ENCODE data around the gene PODXL.

The PODXL gene

DNA sequence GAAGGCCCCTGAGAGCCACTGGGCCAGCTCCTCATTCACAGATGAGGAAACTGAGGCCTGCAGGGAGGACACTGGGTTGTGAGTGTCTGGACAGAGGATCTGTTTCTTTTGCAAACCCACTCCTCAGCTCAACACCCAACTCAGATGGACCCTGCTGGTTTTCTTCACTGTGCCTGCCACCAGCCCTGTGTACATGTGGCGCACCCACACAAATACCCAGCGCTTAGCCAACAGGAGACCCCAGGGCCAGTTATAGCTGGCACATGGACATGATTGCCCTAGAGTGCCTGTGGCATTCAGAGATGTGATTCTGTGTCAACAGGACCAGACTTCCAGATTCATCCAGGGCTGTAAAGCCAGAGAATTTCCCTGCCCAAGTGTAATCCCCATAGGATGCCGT lies 12.4 kb downstream of the PODXL start:
- TF ChIP-seq SPI1 (IDR thresholded peaks at IDR 0.05; ENCODE audit: low read depth, low read length) (no peak), TAF1 (IDR thresholded peaks at IDR 0.05; ENCODE audit: low read depth, low read length) (no peak), POLR2AphosphoS5 (IDR thresholded peaks at IDR 0.05; ENCODE audit: low read depth, low read length) (no peak)
- no peak for DNase-seq (ENCODE audit: insufficient read length, low spot score)
- no peak for FAIRE-seq

- no peak for DNase-seq (ENCODE audit: insufficient read length, low spot score)
- FAIRE-seq = no peak
- no peak for TF ChIP-seq SPI1 (IDR thresholded peaks at IDR 0.05; ENCODE audit: low read depth, low read length)
- no peak for TF ChIP-seq POLR2A (IDR thresholded peaks at IDR 0.05; ENCODE audit: low read depth, low read length)
- TF ChIP-seq PAX5 (IDR thresholded peaks at IDR 0.05; ENCODE audit: insufficient read depth, low read length, severe bottlenecking) = no peak
- TF ChIP-seq TAF1 (IDR thresholded peaks at IDR 0.05; ENCODE audit: low read depth, low read length) = no peak
- TF ChIP-seq POLR2AphosphoS5 (IDR thresholded peaks at IDR 0.05; ENCODE audit: low read depth, low read length) = no peak
- TF ChIP-seq POU2F2 (IDR thresholded peaks at IDR 0.05; ENCODE audit: low read depth, low read length) = no peak
Measured at GRCh38 chr7:131543298-131543697, 13.1 kb downstream of the PODXL start.

DNA sequence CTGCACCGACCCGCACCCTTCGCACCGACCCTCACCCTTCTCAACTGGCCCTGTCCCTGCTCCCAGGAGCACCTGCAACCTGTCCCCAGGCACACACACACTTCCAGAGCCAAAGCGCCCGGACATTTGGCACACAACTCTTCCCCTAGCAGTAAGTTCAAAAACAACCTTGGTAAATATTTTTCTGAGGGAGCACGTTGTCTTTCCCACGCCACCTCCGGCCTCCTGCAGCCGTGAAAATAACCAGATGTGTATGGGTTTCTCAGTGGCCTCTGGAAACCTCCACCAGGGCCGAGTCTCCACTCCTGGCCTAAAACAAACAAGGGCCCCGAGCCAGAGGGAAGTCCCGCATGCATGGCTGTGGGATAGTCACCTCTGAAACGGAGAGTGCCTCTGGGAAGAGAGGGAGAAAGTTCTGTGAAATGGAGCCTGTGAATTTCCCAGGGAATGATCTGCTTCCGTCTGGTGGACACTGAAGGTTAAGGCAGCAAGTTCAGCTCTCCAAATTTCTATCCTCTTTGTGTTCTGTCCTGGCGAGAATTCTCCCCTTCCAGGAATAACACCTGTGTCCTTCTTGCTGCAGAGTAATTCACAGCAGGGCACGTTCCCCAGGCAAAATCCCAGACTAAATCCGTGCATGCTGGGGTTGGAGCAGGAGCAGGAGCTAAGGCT lies 15.8 kb downstream of the PODXL start:
- FAIRE-seq (no peak), DNase-seq (ENCODE audit: insufficient read length, low spot score) (no peak)
- TF ChIP-seq POU2F2 (IDR thresholded peaks at IDR 0.05; ENCODE audit: low read depth, low read length) (no peak), TAF1 (IDR thresholded peaks at IDR 0.05; ENCODE audit: low read depth, low read length) (no peak), POLR2AphosphoS5 (IDR thresholded peaks at IDR 0.05; ENCODE audit: low read depth, low read length) (no peak), POLR2A (IDR thresholded peaks at IDR 0.05; ENCODE audit: low read depth, low read length) (no peak), PAX5 (IDR thresholded peaks at IDR 0.05; ENCODE audit: insufficient read depth, low read length, severe bottlenecking) (no peak), SPI1 (IDR thresholded peaks at IDR 0.05; ENCODE audit: low read depth, low read length) (no peak)

DNA sequence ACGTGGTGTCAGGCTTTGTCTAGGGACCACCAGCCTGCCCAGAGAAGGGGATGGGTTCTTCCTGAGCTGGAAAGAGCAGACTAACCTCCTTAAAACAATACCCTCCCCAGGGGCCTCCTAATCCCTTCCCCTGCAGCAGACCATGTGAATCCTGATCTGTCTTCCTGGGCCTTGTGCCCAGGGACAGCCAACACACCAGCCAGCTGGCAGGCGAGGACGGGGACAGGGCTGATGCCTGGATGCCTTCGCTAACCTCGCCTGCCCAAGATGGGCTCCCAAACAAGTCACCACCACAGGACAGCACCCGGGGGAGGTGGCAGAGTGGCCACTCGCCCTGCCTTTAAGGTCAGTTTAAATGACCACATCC lies 17.6 kb downstream of the PODXL start:
- DNase-seq (ENCODE audit: insufficient read length, low spot score) (no peak), FAIRE-seq (no peak)
- TF ChIP-seq POLR2A (IDR thresholded peaks at IDR 0.05; ENCODE audit: low read depth, low read length) (no peak), POU2F2 (IDR thresholded peaks at IDR 0.05; ENCODE audit: low read depth, low read length) (no peak), POLR2AphosphoS5 (IDR thresholded peaks at IDR 0.05; ENCODE audit: low read depth, low read length) (no peak), PAX5 (IDR thresholded peaks at IDR 0.05; ENCODE audit: insufficient read depth, low read length, severe bottlenecking) (no peak), TAF1 (IDR thresholded peaks at IDR 0.05; ENCODE audit: low read depth, low read length) (no peak), SPI1 (IDR thresholded peaks at IDR 0.05; ENCODE audit: low read depth, low read length) (no peak)

DNA sequence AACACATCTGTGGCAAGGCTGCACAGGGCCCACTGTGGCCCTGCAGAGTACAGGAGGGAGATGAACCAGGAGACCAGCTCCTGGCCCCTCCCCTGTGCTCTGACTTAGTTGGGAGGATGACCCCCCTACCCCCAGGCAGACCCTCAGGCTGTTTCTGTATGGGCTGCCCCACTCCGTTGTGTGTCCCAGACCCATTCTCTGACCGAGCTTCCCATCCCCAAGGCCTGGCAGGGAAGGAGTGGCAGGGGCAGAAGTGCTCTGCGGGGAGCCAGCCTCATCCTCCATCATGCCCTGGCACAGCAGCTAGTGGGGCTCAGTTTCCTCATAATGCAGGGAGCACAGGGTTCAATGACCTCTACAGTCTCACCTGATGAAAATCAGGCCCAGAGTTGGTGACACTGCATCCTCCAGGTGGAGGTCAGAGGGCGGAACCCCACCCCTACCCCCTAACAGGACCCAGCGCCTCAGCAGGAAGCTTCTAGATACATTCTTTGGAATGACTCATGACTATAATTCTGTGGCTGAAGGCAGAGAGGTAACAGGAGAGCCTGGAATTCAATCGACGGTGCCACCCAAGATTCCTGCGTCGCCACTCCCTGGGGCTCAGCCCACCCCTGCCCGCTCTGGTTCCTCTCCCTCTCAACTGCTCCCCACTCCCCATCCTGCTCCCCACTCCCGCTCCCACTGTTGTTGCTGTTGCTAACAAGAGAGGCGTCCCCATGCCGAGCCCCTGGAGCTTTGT lies 18.2 kb downstream of the PODXL start:
- TF ChIP-seq POU2F2 (IDR thresholded peaks at IDR 0.05; ENCODE audit: low read depth, low read length) (no peak), SPI1 (IDR thresholded peaks at IDR 0.05; ENCODE audit: low read depth, low read length) (no peak)
- FAIRE-seq (no peak), DNase-seq (ENCODE audit: insufficient read length, low spot score) (no peak)

DNA sequence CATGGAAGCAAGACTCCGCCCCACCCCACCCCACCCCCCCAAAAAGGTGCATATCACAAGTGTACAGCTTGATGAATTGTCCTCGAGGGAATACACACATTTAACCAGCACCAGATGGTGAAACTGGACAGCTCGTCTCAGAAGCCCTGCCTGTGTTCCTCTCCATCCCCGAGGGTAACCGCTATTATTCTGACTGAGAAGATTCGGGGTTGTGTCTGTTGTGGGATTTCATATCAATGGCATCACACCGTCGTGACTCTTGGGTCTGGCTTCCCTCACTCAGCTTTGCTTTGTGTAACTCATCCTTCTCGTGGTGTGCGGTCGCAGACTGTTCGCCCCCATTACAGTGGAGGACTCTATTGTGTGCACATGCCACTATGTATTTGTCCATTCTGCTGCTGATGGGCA lies 18.9 kb downstream of the PODXL start:
- no peak for DNase-seq (ENCODE audit: insufficient read length, low spot score)
- no peak for FAIRE-seq
- TF ChIP-seq POLR2AphosphoS5 (IDR thresholded peaks at IDR 0.05; ENCODE audit: low read depth, low read length) (no peak), POLR2A (IDR thresholded peaks at IDR 0.05; ENCODE audit: low read depth, low read length) (no peak), SPI1 (IDR thresholded peaks at IDR 0.05; ENCODE audit: low read depth, low read length) (no peak)

GRCh38 chr7:131536361-131536849 lies 20.0 kb downstream of the PODXL start:
- no peak for FAIRE-seq
- no peak for DNase-seq (ENCODE audit: insufficient read length, low spot score)
- TF ChIP-seq POU2F2 (IDR thresholded peaks at IDR 0.05; ENCODE audit: low read depth, low read length) (no peak), PAX5 (IDR thresholded peaks at IDR 0.05; ENCODE audit: insufficient read depth, low read length, severe bottlenecking) (no peak), SPI1 (IDR thresholded peaks at IDR 0.05; ENCODE audit: low read depth, low read length) (no peak), TAF1 (IDR thresholded peaks at IDR 0.05; ENCODE audit: low read depth, low read length) (no peak), POLR2A (IDR thresholded peaks at IDR 0.05; ENCODE audit: low read depth, low read length) (no peak), POLR2AphosphoS5 (IDR thresholded peaks at IDR 0.05; ENCODE audit: low read depth, low read length) (no peak)

DNA sequence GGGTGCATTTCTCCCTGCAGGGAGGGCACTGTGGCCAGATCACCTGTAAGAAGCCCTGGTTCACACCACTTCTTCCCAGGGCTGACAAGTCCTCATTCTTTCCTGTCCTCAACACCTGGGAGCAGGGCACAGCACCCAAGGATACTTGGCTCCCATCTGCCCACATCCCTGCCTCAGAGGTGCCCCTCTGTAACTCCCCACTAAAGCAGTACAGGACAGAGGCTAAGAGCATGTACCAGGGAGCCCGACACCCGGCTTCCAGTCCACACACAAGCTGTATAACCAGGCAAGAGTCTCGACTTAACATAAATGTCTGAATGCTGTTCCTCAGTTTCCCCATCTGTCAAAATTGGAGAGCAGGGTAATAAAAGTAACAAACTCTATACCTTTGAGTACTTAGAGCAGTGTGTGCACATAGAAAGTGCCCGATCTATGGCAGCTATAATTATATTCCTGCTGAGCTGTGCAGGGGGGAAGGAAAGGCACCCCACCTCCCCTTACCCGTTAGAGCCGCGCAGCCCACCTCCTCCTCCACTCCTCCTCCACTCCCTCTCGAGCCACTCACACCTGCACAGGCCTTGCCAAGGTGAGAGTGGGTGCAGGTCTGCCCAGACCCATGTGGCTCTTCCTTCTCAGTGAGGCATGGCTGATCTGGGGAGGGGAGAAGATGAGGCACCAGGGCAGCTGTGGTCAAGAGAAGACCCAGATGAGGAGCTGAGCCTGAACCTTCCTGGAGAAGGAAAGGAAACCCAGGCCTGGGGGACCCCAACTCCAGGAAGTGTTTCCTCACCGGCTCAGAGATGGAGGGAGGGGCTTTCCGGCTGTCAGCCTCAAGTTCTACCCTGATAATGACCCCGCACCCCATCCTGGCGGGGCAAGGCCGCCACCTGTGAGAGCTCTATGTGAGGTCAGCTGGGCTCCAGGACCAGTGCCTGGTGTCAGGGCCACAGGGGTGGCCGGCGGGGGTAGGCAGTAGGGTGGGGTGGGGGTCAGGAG lies 22.6 kb downstream of the PODXL start:
- TF ChIP-seq SPI1 (IDR thresholded peaks at IDR 0.05; ENCODE audit: low read depth, low read length) (no peak), POU2F2 (IDR thresholded peaks at IDR 0.05; ENCODE audit: low read depth, low read length) (no peak), POLR2AphosphoS5 (IDR thresholded peaks at IDR 0.05; ENCODE audit: low read depth, low read length) (no peak), PAX5 (IDR thresholded peaks at IDR 0.05; ENCODE audit: insufficient read depth, low read length, severe bottlenecking) (no peak), TAF1 (IDR thresholded peaks at IDR 0.05; ENCODE audit: low read depth, low read length) (no peak)
- no peak for DNase-seq (ENCODE audit: insufficient read length, low spot score)
- no peak for FAIRE-seq

DNA sequence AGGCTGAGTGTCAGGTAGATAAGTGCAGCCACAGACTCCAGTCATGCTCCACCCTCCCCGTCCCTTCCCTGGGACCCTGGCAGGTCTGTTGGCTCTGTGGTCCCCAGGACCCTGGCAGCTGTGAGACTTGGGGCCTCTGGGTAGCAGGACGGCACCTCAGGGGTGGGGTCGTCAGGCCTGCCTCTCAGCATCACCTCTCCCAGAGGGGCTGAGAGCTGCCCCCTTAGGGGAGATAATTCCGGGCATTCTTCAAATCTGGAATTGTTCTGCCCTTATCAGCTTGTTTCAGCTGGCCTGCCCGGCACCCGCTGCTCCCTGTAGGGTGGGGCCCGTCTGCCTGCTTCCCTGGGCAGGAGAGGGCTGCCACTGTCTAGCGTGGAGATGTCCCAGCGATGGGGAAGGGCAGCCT lies 23.3 kb downstream of the PODXL start:
- no peak for FAIRE-seq
- no peak for DNase-seq (ENCODE audit: insufficient read length, low spot score)
- TF ChIP-seq PAX5 (IDR thresholded peaks at IDR 0.05; ENCODE audit: insufficient read depth, low read length, severe bottlenecking) = no peak
- TF ChIP-seq POU2F2 (IDR thresholded peaks at IDR 0.05; ENCODE audit: low read depth, low read length) = no peak
- no peak for TF ChIP-seq POLR2AphosphoS5 (IDR thresholded peaks at IDR 0.05; ENCODE audit: low read depth, low read length)
- no peak for TF ChIP-seq TAF1 (IDR thresholded peaks at IDR 0.05; ENCODE audit: low read depth, low read length)
- no peak for TF ChIP-seq POLR2A (IDR thresholded peaks at IDR 0.05; ENCODE audit: low read depth, low read length)
- no peak for TF ChIP-seq SPI1 (IDR thresholded peaks at IDR 0.05; ENCODE audit: low read depth, low read length)
